HG03354 (cell line): Measurements from ENCODE around the gene ZNF595.
"Not testable (repeated sequence)": the region's sequence is repeated elsewhere in the genome, so short reads cannot be mapped to it uniquely, and the experiment has no call there.

Experiments
- ATAC-seq: cut with Tn5 transposase; IDR thresholded peaks from one replicate; pipeline ENCODE4 v1.9.1; 2021; ENCODE audit warnings: mild to moderate bottlenecking; ENCODE audit not compliant: unreplicated experiment, poor library complexity, severe bottlenecking

Gene ZNF595

DNA sequence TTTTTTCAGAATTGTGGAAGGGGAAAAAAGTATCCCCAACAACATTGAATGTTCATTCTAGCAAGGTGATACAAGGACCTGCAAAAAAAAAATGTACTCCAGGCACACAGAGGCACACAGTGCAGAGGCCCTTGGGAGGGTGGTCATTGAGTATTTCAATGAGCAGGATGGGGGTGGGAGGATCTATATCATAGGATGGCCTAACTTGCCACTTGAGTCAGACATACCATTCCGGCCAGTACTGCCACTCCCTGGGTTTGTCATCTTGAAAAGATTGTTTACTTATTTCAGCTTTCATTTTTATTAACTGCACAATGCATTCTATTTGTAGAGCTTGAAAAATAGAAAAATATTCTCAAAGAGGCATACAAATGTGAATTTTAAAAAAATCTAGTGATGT lies 18.7 kb downstream of the ZNF595 start:
- no peak for ATAC-seq

DNA sequence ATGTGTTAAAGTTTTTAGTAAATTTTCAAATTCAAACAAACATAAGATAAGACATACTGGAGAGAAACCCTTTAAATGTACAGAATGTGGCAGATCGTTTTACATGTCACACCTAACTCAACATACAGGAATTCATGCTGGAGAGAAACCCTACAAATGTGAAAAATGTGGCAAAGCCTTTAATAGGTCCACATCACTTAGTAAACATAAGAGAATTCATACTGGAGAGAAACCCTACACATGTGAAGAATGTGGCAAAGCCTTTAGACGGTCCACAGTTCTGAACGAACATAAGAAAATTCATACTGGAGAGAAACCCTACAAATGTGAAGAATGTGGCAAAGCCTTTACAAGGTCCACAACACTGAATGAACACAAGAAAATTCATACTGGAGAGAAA lies 32.8 kb downstream of the ZNF595 start:
- ATAC-seq: no peak

DNA sequence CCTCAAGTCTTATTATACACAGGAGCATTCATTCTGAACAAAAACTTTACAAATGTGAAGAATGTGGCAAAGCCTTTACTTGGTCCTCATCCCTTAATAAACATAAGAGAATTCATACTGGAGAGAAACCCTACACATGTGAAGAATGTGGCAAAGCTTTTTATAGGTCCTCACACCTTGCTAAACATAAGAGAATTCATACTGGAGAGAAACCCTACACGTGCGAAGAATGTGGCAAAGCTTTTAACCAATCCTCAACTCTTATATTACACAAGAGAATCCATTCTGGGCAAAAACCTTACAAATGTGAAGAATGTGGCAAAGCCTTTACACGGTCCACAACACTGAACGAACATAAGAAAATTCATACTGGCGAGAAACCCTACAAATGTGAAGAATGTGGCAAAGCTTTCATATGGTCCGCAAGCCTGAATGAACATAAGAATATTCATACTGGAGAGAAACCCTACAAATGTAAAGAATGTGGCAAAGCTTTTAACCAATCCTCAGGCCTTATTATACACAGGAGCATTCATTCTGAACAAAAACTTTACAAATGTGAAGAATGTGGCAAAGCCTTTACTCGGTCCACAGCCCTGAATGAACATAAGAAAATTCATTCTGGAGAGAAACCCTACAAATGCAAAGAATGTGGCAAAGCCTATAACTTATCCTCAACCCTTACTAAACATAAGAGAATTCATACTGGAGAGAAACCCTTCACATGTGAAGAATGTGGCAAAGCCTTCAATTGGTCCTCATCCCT lies 33.6 kb downstream of the ZNF595 start:
- ATAC-seq: not testable (repeated sequence)

DNA sequence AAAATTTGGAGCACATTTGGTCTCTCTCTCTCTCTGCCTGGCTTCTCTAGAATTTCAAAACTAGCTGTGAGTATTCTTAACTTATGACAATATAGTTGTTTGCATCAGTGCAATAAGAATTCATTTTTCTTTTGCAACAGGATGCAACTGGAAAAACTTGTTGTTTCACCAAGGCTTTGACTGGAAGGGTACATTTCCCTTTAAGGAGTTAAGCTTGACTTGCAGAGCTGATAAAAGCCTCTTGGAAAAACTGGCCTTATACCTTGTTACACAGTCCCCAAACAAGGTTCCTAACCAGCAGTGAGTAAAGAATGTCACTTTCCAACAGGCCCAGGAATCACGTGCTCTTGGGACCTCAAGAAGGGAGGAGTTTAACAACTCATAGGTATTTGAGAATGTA lies 45.3 kb downstream of the ZNF595 start:
- no peak for ATAC-seq

DNA sequence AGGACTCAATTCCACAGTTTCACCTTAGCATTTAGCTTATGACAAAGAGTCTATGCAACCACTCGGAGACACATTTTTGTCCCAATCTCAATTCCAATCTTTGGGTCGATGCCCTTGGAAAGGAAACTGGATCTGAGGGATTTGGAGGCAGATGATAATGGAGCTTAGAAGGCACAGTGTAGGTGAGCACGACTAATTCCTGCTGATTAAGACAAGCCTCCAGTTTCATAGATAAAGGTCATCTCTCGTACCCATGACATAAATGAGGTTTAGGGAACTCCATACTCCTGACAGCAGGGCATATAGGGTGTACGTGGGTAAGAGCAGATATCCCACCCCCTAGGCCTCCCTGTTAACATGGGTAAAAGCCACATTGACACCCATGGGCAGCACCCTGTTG lies 46.7 kb downstream of the ZNF595 start:
- no peak for ATAC-seq

DNA sequence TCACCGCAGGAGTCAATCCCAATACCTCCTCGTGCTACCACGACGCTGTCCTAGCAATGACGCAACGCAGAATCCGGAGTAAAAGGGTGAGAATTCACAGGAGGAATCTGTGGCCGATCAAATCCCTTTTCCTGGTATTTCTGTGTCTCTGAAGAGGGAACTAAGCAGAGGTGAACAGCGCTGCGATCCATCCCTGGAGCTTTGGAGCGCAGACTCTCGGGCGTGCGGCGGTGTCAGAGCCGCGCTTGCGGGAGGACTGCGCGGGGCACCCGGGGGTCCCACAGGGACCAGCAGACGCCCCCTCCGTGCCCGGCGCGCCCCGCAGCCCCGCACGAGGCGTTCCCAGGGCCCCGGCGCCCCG lies 53.9 kb downstream of the ZNF595 start:
- no peak for ATAC-seq

DNA sequence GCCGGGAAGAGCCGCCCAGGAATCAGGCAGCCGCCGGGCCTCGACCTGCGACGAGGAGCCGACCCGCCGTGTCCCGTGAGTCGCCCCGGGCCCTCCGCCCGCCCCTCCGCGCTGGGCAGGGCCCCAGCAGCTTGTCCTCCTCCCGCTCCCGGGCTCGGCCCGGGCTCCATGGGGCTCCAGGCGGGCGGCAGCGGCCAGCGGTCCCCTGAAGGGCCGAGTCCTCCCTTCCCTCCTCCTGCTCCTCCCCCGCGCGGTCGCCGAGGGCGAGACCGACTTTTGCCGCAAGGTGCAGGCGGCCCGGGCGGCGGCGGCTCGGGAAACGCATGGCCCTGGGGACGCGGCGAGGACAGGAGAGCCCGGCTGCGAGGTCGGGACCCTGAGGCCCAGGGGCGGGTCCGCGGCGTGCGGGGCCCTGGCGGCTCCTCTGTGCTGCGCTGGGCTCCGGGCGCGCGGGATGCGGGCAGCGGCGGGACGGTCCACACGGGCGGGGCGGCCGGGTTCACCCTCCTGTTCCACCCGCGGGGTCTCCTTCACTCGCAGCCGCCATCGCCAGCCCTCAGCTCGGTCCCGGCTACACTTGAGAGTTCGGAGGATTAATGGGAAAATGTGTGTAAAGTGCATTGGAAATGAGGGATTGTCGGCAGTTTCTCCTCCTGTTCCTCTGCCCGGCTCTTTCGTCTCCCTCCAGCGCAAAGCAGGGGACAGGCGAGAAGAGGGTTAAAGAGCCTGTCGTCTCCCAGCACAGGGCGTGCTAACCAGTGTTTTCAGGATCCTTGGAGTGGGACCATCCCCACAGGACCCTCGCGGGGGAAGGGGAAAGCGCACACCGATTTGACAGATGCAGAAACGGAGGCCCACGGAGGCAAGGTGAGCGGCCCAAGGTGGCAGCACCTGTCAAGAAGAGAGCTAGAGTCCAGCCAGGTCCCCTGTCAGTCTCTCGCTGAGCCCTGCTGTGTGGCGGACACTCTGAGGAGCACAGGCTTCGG lies 54.6 kb downstream of the ZNF595 start:
- no peak for ATAC-seq

DNA sequence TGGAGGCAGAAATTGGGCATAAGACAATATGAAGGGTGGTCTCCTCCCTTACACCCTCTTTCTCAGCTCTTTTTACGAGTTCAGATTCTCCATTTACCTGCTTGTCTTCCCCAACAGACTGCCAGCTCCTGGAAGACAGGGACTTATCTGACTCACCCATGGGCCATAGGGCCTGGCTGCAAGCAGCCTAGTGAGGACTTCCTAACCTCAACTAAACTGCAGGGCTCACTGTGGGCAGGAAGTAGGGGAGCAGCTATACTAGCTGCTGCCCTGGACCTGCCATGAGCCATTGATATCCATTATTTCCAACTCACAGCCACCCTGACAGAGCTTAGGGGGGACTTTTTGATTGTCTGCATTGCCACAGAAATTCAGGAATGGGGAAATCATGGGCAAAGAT lies 59.6 kb downstream of the ZNF595 start:
- ATAC-seq: no peak

DNA sequence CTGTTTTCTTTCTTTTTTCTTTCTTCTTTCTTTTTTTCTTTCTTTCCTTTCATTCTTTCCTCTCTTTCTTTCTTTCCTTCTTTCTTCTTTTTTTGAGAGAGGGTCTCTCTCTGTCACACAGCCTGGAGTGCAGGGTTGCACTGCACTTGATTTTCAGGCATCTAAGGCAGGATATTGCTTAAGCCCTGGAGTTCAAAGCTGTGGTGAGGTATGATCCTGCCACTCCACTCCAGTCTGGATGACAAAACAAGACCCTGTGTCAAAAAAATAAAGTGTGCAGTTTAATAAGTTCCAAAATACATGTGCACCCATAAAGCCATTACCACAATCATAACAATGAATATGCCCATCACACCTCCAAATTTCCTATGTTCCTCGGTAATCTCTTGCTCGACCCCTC lies 60.6 kb downstream of the ZNF595 start:
- no peak for ATAC-seq

DNA sequence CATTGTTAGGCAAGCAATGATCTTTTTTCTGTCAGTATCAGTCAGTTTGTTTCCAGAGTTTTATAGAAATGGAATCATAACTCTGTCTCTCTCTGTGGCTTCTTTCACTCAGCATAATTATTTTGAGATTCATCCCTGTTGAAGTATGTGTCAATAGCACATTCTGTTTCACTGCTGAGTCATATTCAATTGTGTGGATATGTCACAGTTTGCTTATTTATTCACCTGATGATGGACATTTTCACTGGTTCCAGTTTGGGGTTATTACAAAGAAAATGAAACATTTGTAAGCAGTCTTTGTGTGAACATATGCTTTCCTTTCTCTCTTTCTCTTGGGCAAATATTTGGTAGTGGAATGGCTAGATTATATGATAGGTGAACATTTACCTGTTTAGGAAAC lies 61.0 kb downstream of the ZNF595 start:
- ATAC-seq: no peak

DNA sequence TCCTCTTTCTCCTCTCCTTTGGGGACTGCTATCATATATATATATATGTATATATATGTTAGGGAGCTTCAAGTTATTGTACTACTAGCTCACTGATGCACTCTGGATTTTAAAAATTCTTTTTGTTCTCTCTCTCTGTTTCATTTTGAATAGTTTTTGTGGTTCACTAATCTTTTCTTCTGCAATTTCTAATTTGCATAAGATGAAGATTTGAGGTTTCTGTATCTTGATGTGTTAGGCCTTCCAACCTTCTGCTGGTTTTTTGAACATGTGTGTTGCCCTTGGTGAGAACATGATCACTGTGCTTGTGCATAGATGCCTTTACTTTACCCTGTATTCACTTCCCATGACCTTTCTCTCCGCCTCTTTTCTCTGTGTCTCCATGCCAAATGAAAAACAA lies 63.4 kb downstream of the ZNF595 start:
- no peak for ATAC-seq

DNA sequence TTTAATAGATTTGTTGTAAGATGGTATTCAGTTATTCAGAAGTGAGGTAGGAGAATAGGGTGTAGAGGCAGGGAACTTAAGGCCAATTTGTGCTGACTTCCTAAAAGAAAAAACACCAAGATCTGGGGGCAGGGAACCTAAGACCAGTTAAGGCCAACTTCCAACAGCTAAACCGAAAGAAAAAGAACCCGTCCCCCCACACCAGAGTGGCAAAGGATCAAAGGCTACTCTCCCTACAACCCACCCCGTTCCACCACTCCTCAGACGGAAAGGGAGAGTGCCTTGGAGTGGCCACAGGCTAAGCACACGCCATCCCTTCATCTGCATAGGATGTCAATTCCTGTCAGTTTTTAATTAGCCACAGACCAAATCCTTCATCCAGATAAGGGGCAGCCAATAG lies 67.5 kb downstream of the ZNF595 start:
- ATAC-seq: no peak

DNA sequence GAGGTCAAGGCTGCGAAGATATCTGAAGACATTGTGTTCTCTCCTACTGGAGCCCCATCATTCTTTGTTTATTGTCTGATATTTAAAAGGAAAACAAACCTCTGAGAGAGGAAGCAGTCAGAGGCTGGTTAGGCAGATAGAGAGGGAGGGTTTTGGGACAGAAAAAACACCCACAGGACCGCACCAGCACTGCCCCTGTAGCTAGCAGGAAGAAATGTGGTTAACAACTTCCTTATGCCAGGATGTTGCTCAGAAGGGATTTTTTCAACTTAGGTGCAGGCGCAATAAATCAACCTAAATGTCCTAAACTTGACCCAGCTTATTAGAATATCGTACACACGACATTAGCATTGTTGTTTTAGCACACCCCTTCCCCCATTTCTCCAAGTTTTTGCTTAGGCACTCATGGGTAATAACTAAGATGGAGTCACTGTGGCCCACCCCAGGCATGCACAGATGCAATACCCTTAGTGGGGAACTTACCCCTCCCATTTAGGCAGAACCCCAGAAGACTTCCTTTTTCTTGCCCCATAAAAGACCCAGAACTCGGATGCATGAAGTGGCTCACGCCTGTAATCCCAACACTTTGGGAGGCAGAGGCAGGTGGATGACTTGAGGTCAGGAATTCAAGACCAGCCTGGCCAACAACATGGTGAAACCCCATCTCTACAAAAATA lies 68.4 kb downstream of the ZNF595 start:
- no peak for ATAC-seq

DNA sequence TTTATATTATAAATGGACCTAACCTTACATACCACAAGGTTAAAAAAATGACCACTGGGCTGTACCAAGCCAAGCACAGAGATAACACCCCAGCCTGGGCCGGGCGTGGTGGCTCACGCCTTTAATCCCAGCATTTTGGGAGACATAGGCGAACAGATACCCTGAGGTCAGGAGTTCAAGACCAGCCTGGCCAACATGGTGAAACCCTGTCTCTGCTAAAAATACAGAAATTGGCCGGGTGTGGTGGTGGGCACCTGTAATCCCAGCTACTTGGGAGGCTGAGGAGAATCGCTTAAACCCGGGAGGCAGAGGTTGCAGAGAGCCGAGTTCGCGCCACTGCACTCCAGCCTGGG lies 70.8 kb downstream of the ZNF595 start:
- not testable (repeated sequence) for ATAC-seq

DNA sequence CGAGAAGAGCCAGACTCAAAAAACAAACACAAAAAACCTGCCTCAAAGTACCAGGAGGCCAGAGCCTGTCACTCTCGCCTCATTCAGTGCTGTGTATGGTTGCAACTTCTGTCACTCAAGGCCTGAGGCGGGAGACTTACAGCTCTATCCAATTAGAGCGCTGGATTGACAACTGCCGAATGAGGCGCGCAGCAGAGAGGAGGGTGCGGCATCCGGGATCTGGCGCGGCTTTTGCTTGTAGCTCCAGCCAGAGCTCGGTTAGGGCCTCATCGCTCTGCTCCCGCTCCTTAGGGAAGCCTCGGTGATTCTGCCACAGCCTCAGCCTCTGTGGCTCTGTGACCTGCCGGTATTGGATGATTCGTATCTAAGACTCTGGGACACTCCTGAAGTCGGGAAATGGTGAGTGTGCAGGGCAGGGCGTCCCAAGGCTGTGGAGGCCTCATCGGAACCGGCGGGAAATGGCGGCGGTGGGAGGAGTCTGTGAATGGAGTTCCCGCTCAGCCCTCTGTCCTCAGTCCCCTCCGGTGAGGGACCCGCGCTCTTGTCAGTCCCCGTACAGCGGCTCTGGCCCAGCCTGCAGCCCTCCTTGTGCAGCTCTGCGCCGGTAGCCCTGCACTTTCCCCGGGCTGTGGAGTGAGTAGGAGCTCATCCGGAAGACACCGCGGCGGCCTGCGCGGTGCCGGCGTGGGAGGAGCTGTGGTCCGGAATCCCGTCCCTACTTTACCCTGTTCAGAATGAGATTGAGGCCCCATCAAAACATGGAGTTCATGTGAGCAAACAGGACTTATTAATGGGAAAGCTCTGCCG lies 71.4 kb downstream of the ZNF595 start, which contains the start of gene ZNF718:
ZNF718 (plus strand) TSS at position 227 of the 807 bp plus-strand sequence; CDS start at position 397, 170 bp downstream.
- peak; percentile 99 for ATAC-seq

DNA sequence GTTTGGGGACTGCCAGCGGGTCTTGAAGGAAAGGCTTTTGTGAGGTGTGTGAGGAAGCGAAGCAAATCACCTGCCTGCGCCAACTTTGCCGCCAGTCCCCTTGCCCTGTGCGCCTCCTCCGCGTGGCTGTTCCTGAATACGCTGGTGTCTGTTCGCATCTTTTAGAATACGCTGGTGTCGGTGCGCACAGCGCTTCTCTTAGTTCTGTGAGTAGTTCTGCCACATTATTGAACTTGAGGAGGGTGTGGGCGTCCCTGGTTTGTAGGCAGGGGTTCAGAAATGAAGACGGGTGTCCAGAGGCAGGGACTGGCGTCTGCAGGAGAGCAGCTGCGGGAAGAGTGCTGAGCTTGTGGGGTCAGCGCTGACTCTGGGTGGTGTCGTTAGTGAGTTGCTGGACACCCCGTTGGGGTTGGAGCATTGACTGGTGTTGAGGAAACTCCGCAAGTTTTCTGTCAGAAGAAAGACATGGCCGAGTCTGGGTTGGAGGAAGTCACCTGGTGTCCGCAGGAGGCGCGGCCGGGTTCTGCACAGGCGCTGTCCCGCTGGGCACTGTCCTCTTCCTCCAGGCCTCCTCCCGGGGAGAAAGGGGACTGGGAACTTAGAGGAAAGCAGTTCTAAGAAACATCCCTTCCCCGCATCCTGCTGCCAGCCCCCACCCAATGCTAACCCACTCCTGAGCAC lies 72.1 kb downstream of the ZNF595 start:
- ATAC-seq: peak; percentile 21

DNA sequence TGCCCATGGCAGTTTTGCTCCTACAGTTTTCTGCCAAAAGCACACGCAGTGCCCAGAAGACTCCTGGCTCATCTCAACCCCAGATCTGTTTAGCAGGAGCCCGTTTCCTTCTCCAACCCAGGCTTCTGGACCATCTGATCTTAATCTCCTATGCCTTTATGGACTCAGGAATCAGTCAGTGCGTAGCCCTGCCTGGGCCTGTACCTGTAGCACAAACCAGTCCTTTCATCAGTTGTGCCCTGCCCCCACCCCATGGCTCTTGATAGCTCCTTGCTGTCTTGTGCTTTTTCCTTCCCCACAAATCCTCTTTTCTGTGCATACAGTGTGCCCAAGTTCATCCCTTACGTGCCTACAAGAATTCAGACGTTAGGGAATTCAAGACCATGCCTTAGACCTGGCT lies 72.7 kb downstream of the ZNF595 start:
- ATAC-seq: no peak

DNA sequence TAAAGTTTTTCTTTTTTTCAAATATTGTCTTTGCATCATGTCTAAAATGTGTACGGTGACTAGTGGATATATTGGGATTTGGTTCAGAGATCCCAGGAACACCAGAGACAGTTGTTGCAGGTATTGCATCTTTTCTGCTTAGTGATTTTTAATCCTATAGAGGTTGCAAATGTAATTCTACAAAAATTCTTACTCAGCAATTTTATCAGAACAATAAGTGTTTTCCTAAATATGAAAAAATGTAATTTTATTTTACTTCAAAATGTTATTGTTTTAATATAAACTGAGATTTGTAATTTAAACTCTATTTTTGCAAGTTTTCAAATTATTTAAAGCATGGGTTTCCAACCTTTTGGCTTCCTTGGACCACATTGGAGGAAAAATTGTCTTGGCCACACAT lies 79.4 kb downstream of the ZNF595 start:
- ATAC-seq: no peak
